NB4 (cell line): ENCODE data around the gene HIC1.

Experiments
- DNase-seq: peaks from one replicate; pipeline ENCODE4 v3.0.0; 2010; ENCODE audit warnings: low read depth
- H3K4me3 ChIP-seq: one replicate; pipeline ENCODE4 v1.5.1; 2011; ENCODE audit warnings: mild to moderate bottlenecking, low read depth, low read length, moderate library complexity
- CTCF ChIP-seq: IDR thresholded peaks from one replicate; pipeline ENCODE4 v1.5.1; 2012; ENCODE audit warnings: low read depth, low read length
- MYC ChIP-seq: IDR thresholded peaks from 2 replicates; pipeline ENCODE4 v1.6.1; 2011; ENCODE audit warnings: low read depth, low read length
- POLR2A ChIP-seq: IDR thresholded peaks from 2 replicates; pipeline ENCODE4 v1.6.1; 2011; ENCODE audit warnings: mild to moderate bottlenecking; ENCODE audit not compliant: insufficient read length; ENCODE audit errors: extremely low read depth
- TF ChIP-seq, protein P1 (sequence below): IDR thresholded peaks from 2 replicates; pipeline ENCODE4 v1.6.1; 2011; ENCODE audit warnings: low read depth, low read length

Gene HIC1

DNA sequence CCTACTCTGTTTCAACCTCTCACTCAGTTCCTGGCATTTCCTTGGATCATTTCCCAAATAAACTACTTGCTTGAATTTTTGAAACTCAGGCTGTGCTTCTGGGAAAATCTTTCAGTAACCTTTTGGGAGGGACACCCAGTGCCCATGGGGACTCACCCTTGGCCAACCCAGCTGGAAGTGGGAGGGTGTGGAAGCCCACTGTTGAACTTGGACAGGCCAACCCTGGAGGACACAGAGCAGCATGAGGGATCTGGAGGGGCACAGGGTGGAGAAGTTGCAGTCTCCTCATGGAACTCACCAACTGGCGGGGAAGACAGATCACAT is 40.9 kb upstream of the HIC1 start:
- H3K4me3 ChIP-seq, result no peak overlapping the region
- TF ChIP-seq, protein P1, sequence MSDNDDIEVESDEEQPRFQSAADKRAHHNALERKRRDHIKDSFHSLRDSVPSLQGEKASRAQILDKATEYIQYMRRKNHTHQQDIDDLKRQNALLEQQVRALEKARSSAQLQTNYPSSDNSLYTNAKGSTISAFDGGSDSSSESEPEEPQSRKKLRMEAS, result no peak
- no peak for TF ChIP-seq POLR2A
- TF ChIP-seq CTCF, result no peak
- no peak for TF ChIP-seq MYC
- DNase-seq, result no peak

DNA sequence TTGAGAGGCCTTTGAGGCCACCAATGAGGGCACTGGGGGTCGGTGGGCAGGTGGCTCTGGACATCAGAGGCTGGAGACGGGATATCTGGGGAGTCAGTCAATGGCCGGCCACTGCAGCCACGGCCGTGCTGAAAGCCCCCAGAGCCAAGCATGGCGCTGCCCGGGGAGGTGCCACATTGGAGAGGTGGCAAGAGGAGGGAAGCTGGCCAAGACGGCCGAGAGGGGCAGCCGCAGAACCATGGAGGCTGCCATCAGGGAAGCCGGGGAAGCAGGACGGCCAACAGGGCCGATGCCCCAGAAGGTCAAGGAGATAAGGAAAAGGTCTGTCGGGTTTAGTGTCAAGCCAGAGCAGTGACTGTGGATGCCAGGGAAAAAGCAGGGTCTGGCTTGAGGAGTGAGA is 39.6 kb upstream of the HIC1 start:
- no peak for DNase-seq
- TF ChIP-seq CTCF (no peak), POLR2A (no peak), MYC (no peak)
- TF ChIP-seq, protein P1, result no peak
- no peak overlapping the region for H3K4me3 ChIP-seq

- no peak for DNase-seq
- TF ChIP-seq CTCF (no peak), MYC (no peak), POLR2A (no peak)
- TF ChIP-seq, protein P1, result no peak
- no peak overlapping the region for H3K4me3 ChIP-seq
Observed at GRCh38 chr17:2016494-2016893, 38.4 kb upstream of the HIC1 start.

DNA sequence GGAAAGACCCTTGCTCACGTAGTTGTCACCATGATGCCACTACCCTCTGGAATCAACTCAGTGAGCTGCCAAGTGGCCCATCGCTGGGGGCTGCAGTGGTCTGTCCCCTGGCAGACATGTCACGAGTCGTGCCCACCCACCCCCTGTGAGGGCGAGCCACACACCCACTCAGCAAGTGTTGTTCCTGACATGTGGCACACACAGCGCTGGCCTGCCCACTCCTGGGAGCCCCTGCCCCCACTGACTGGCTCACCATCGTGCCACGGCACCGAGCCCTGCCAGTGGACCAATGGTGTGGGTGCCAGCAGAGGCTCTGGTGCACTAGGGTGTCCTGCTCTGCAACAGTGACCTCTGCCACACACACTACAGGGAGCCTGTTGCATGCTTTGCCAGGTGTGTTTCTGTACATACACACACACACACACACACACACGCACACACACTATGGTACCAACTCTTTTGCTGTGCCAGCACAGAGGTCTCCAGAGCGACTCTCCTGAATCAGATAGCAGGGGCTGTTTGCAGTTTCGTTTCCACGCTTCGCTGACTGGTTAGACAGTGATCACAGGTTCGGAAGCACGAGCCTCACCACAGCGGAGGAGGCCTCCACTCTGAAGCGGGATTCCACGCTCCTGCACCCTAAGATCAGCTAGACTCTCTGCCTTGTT is 37.5 kb upstream of the HIC1 start:
- TF ChIP-seq POLR2A, result no peak
- TF ChIP-seq, protein P1, result no peak
- no peak overlapping the region for H3K4me3 ChIP-seq

GRCh38 chr17:2018716-2019510 is 36.0 kb upstream of the HIC1 start:
- DNase-seq, result no peak
- TF ChIP-seq CTCF (no peak), POLR2A (no peak), MYC (no peak)
- TF ChIP-seq, protein P1, result no peak
- no peak overlapping the region for H3K4me3 ChIP-seq

More for the DNA sequence above, 37.5 kb upstream of the HIC1 start:
- DNase-seq, result no peak

GRCh38 chr17:2019723-2020122 is 35.2 kb upstream of the HIC1 start:
- TF ChIP-seq CTCF (no peak), POLR2A (no peak), MYC (no peak)
- TF ChIP-seq, protein P1, result no peak
- no peak for DNase-seq
- no peak overlapping the region for H3K4me3 ChIP-seq
